ENCODE measurements around the gene CFAP61. TPM values are rescaled to one million over a fixed set of nuclear protein-coding genes. Genes with fewer than 3 reads are reported as not detected.

CFAP61 gene
- total RNA-seq, 6 experiments from 2014 or later: 0.26 TPM; not detected in 5

- no peaks in the 10 kb centered on the region for H3K4me1 Mint-ChIP-seq (ENCODE audit: low read depth)
- no peak for TF ChIP-seq CTCF (IDR thresholded peaks at IDR 0.05)
- peaks cover 6% of the 10 kb centered on the region for H3K27me3 Mint-ChIP-seq (ENCODE audit: insufficient read depth)
- H3K9me3 Mint-ChIP-seq: peaks cover 11% of the 10 kb centered on the region; the same call in 1 of the 2 replicates
- no peak for DNase-seq
- H3K36me3 Mint-ChIP-seq (ENCODE audit: low read depth): no peaks in the 10 kb centered on the region
- H3K27ac Mint-ChIP-seq: no peak overlapping the region
- no peak overlapping the region for H3K4me3 Mint-ChIP-seq
These were observed 251.4 kb downstream of the CFAP61 start for GRCh38 chr20:20303742-20304141.

- Mint-ChIP-seq H3K9me3 (peaks cover 11% of the 10 kb centered on the region; the same call in 1 of the 2 replicates), H3K27ac (no peak overlapping the region), H3K27me3 (ENCODE audit: insufficient read depth) (peaks cover 6% of the 10 kb centered on the region), H3K4me1 (ENCODE audit: low read depth) (no peaks in the 10 kb centered on the region), H3K4me3 (no peak overlapping the region), H3K36me3 (ENCODE audit: low read depth) (no peaks in the 10 kb centered on the region)
- TF ChIP-seq CTCF (IDR thresholded peaks at IDR 0.05): no peak
- DNase-seq: no peak
These were observed 252.6 kb downstream of the CFAP61 start for GRCh38 chr20:20304942-20305341.

GRCh38 chr20:20312562-20312961, 260.2 kb downstream of the CFAP61 start:
- H3K36me3 Mint-ChIP-seq (ENCODE audit: low read depth): no peaks in the 10 kb centered on the region
- TF ChIP-seq CTCF (IDR thresholded peaks at IDR 0.05): no peak
- no peaks in the 10 kb centered on the region; the same call in 1 of the 2 replicates for H3K9me3 Mint-ChIP-seq
- H3K27ac Mint-ChIP-seq: no peak overlapping the region
- peaks cover 2% of the 10 kb centered on the region; the same call in 1 of the 2 replicates for H3K27me3 Mint-ChIP-seq (ENCODE audit: insufficient read depth)
- no peak for DNase-seq
- no peak overlapping the region for H3K4me3 Mint-ChIP-seq
- no peaks in the 10 kb centered on the region for H3K4me1 Mint-ChIP-seq (ENCODE audit: low read depth)

- H3K4me1 Mint-ChIP-seq (ENCODE audit: low read depth): no peaks in the 10 kb centered on the region
- H3K27me3 Mint-ChIP-seq (ENCODE audit: insufficient read depth): peaks cover 2% of the 10 kb centered on the region
- no peak for DNase-seq
- H3K9me3 Mint-ChIP-seq: peaks cover 5% of the 10 kb centered on the region; the same call in 1 of the 2 replicates
- no peak overlapping the region for H3K4me3 Mint-ChIP-seq
- no peak for TF ChIP-seq CTCF (IDR thresholded peaks at IDR 0.05)
- no peak overlapping the region for H3K27ac Mint-ChIP-seq
- H3K36me3 Mint-ChIP-seq (ENCODE audit: low read depth): no peaks in the 10 kb centered on the region
These were observed 264.9 kb downstream of the CFAP61 start for GRCh38 chr20:20317195-20317594.

GRCh38 chr20:20317621-20318364, 265.5 kb downstream of the CFAP61 start:
- DNase-seq: no peak
- H3K9me3 Mint-ChIP-seq: peaks cover 5% of the 10 kb centered on the region; the same call in 1 of the 2 replicates
- H3K27me3 Mint-ChIP-seq (ENCODE audit: insufficient read depth): peaks cover 2% of the 10 kb centered on the region

More at GRCh38 chr20:20317621-20318364, 265.5 kb downstream of the CFAP61 start:
- Mint-ChIP-seq H3K4me3 (no peak overlapping the region), H3K36me3 (ENCODE audit: low read depth) (no peaks in the 10 kb centered on the region), H3K4me1 (ENCODE audit: low read depth) (no peaks in the 10 kb centered on the region), H3K27ac (no peak overlapping the region)
- no peak for TF ChIP-seq CTCF (IDR thresholded peaks at IDR 0.05)

All from HFFc6 (cell line).